KMS-11 (cell line): ENCODE results near the gene TPSG1.
A peak's percentile ranks its signal among the peaks of the same experiment; 100 is the strongest.
"Not testable (repeated sequence)": the region's sequence is repeated elsewhere in the genome, so short reads cannot be mapped to it uniquely, and the experiment has no call there.

Experiments
- H2AFZ ChIP-seq: fragments of 200-600 bp; sonication (generic); 2 replicates; pipeline ENCODE4 v1.6.1; 2016; ENCODE audit warnings: antibody characterized with exemption, mixed run types, low read depth
- H3K27ac ChIP-seq: fragments of 200-600 bp; sonication (generic); 2 replicates; pipeline ENCODE4 v1.6.1; 2016; ENCODE audit warnings: mild to moderate bottlenecking, mixed run types
- H3K27me3 ChIP-seq: fragments of 200-600 bp; sonication (generic); 2 replicates; pipeline ENCODE4 v1.6.1; 2017; ENCODE audit warnings: mild to moderate bottlenecking, low read depth, mixed run types, moderate library complexity; ENCODE audit not compliant: insufficient read depth
- H3K36me3 ChIP-seq: fragments of 200-600 bp; sonication (generic); 2 replicates; pipeline ENCODE4 v1.6.1; 2017; ENCODE audit warnings: mild to moderate bottlenecking, mixed run types; ENCODE audit not compliant: insufficient read depth
- H3K4me1 ChIP-seq: fragments of 200-600 bp; sonication (generic); 2 replicates; pipeline ENCODE4 v1.6.1; 2016; ENCODE audit warnings: mild to moderate bottlenecking, low read depth, mixed run types; ENCODE audit not compliant: poor library complexity, severe bottlenecking
- H3K4me2 ChIP-seq: fragments of 200-600 bp; sonication (generic); 2 replicates; pipeline ENCODE4 v1.7.0; 2016; ENCODE audit warnings: mild to moderate bottlenecking, mixed run types
- H3K4me3 ChIP-seq: fragments of 200-600 bp; sonication (generic); IDR thresholded peaks from 2 replicates; pipeline ENCODE4 v1.6.1; 2017; ENCODE audit warnings: low read depth, low read length, mixed read lengths; ENCODE audit not compliant: insufficient read depth
- H3K79me2 ChIP-seq: fragments of 200-600 bp; sonication (generic); 2 replicates; pipeline ENCODE4 v1.6.1; 2016; ENCODE audit warnings: low read depth, mixed run types; ENCODE audit not compliant: insufficient read depth
- H3K9ac ChIP-seq: fragments of 200-600 bp; sonication (generic); 2 replicates; pipeline ENCODE4 v1.6.1; 2016; ENCODE audit warnings: mild to moderate bottlenecking, mixed run types
- H4K20me1 ChIP-seq: fragments of 200-600 bp; sonication (generic); 2 replicates; pipeline ENCODE4 v1.6.1; 2016; ENCODE audit warnings: mild to moderate bottlenecking, mixed run types; ENCODE audit not compliant: insufficient read depth
- TF ChIP-seq, protein P1 (sequence below): fragments of 200-600 bp; sonication (generic); conservative IDR thresholded peaks from 2 replicates; pipeline ENCODE4 v1.6.1; 2017; ENCODE audit warnings: low read depth, mild to moderate bottlenecking, antibody characterized with exemption, low read length, moderate library complexity, mixed read lengths

TPSG1 gene

DNA sequence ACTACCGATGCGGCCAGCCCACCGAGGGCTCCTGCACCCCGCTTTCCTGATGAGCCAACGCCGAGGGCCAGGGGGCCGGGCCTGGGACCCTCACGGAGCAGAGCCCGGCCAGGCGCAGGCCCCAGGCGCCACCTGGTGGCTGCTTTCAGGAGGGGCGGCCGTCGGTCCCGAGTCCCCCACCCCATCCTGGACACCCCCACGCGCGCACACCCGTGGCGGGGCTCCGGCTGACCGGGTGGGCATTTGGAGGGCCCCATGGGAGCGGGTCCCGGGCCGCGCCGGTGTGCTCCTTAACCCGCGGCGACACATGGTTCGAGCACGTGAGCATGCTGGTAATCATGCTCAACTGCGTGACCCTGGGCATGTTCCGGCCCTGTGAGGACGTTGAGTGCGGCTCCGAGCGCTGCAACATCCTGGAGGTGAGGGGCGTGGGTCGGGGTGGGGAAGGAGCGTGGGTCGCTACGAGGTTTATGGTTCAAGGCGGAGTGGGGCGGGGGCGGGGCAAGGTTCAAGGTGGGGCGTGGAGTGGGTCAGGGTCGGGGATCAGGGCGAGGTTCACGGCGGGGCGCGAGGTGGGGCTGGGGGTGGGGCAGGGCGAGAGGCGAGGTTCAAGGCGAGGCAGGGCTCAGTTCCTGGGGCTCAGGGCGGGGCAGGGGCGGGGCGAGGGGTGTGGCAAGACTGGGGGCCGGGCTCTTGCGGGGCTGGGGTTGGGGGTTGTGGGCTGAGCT, 30.2 kb downstream of the TPSG1 start:
- H3K4me3 ChIP-seq, result no peak overlapping the region
- no peak overlapping the region for H3K27ac ChIP-seq
- TF ChIP-seq, protein P1, sequence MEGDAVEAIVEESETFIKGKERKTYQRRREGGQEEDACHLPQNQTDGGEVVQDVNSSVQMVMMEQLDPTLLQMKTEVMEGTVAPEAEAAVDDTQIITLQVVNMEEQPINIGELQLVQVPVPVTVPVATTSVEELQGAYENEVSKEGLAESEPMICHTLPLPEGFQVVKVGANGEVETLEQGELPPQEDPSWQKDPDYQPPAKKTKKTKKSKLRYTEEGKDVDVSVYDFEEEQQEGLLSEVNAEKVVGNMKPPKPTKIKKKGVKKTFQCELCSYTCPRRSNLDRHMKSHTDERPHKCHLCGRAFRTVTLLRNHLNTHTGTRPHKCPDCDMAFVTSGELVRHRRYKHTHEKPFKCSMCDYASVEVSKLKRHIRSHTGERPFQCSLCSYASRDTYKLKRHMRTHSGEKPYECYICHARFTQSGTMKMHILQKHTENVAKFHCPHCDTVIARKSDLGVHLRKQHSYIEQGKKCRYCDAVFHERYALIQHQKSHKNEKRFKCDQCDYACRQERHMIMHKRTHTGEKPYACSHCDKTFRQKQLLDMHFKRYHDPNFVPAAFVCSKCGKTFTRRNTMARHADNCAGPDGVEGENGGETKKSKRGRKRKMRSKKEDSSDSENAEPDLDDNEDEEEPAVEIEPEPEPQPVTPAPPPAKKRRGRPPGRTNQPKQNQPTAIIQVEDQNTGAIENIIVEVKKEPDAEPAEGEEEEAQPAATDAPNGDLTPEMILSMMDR, result peak; percentile 62
- H3K27me3 ChIP-seq, result peaks cover 75% of the 10 kb centered on the region
- no peaks in the 10 kb centered on the region for H3K79me2 ChIP-seq
- no peak overlapping the region for H3K4me2 ChIP-seq
- no peak overlapping the region for H2AFZ ChIP-seq
- no peaks in the 10 kb centered on the region for H3K4me1 ChIP-seq
- H4K20me1 ChIP-seq, result no peaks in the 10 kb centered on the region
- no peaks in the 10 kb centered on the region for H3K36me3 ChIP-seq
- no peak overlapping the region for H3K9ac ChIP-seq

DNA sequence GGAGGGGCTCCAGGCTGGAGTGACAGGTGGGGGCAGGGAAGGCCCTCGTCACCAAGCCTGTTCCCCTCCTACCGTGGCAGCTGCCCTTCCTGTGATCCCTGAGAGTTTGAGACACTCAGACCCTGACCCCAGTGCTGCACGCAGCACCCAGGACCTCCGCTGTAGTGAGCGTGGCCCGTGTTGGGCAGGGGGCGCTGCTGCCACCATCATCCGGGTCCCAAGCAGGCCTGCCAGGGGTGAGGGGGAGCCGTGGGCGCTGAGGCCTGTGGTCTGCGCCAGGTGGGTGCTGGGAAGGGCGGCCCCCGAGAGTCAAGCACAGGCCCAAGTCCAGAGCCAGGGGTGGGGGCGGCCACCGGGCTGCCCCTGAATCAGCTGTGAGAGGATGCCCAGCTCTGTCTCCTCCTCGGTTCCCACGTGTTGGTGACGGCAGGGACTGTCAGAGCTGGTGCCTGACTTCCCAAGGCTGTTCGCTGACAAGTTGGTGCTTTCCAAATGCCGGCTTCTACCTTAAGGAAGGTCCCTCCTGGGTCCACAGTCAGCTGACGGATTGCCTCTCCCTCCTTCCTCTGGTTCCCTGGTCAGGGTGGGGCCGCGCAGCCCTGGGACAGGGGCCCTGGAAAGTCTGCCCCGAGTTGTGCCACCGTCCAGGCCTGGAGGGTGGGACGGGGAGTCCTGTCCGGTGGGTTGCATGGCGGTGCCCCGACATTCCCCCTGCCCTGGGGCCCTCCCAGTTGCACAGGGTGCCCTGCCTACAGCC, 31.1 kb downstream of the TPSG1 start:
- no peaks in the 10 kb centered on the region for H3K4me1 ChIP-seq
- no peaks in the 10 kb centered on the region for H4K20me1 ChIP-seq
- H3K79me2 ChIP-seq, result no peaks in the 10 kb centered on the region
- no peaks in the 10 kb centered on the region for H3K36me3 ChIP-seq
- H3K27ac ChIP-seq, result no peak overlapping the region
- peaks cover 81% of the 10 kb centered on the region for H3K27me3 ChIP-seq
- TF ChIP-seq, protein P1, result no peak
- no peak overlapping the region for H3K4me3 ChIP-seq
- no peak overlapping the region for H2AFZ ChIP-seq
- H3K9ac ChIP-seq, result no peak overlapping the region
- no peak overlapping the region for H3K4me2 ChIP-seq

DNA sequence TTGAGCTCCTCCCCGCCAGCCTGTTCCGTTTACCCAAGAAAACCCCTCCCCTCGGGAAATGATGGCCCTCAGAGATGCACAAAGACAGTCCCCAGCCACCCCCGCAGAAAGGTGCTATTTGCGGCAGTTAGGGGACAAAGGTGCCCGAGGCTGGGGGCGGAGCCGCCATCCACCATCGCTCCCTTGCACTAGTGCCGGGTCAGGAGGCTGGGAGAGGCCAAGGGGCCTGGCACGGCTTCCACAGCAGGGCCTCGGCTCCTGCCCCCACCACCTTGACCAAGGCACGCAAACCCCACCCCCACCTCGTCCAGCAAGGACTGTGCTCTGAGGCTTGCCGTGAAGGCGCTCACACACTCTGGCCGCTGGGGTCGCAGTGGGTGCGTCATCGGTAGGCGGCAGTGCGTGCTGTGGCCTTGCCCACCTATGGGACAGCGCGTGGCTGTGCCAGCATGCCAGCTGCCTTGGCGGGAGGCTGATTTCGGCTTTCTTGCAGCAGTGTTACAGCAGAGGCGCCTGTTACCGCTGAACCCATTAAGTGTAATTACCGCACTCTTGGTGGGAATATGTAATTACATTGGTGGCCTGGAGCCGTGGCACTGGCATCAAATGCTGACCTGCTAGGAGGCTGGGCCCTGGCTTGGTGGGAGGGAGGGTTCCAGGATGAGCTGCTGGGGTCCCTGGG, 31.8 kb downstream of the TPSG1 start:
- Histone ChIP-seq H3K9ac (no peak overlapping the region), H3K27me3 (peaks cover 85% of the 10 kb centered on the region), H3K36me3 (no peaks in the 10 kb centered on the region), H4K20me1 (no peaks in the 10 kb centered on the region), H3K4me1 (no peaks in the 10 kb centered on the region), H3K4me2 (no peak overlapping the region), H3K79me2 (no peaks in the 10 kb centered on the region), H3K27ac (no peak overlapping the region), H3K4me3 (no peak overlapping the region), H2AFZ (no peak overlapping the region)
- TF ChIP-seq, protein P1, result no peak

DNA sequence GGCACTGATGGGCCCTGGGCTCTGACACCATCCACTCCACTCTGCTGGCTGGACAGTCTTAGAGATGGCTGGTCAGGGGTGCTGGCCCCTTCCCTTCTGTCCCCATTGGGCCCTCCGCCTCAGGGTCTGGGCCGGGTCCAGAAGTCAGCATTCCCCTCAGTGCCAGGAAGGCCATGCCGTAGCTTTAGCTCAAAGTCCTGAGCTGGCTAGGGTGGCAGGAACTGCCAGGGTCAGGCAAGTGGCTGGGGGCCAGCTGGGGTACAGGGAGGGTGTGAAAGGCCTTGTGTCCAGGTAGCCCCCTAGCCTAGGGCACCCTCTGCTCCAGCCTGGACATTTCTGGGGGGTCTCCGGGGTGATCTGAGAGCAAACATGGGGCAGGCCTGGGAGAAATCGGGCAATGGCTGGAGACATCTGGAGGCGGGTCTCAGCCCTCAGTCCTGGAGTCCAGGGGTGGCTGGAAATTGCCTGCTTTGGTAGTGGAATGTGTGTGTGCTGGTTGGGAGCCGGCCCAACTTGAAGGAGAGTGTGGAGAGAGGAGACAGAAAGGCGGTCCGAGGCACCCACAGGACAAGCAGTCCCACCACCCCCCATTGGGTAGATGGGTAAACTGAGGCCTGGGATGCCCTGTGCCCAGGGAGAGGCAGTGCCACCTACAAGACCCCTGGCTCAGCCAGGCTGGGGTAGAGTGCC, 32.5 kb downstream of the TPSG1 start:
- peaks cover 86% of the 10 kb centered on the region for H3K27me3 ChIP-seq
- H3K9ac ChIP-seq, result no peak overlapping the region
- no peaks in the 10 kb centered on the region for H3K4me1 ChIP-seq
- H3K36me3 ChIP-seq, result no peaks in the 10 kb centered on the region
- no peak overlapping the region for H3K4me3 ChIP-seq
- H3K27ac ChIP-seq, result no peak overlapping the region
- no peak overlapping the region for H2AFZ ChIP-seq
- no peak overlapping the region for H3K4me2 ChIP-seq
- H4K20me1 ChIP-seq, result no peaks in the 10 kb centered on the region
- TF ChIP-seq, protein P1, result no peak
- H3K79me2 ChIP-seq, result no peaks in the 10 kb centered on the region

DNA sequence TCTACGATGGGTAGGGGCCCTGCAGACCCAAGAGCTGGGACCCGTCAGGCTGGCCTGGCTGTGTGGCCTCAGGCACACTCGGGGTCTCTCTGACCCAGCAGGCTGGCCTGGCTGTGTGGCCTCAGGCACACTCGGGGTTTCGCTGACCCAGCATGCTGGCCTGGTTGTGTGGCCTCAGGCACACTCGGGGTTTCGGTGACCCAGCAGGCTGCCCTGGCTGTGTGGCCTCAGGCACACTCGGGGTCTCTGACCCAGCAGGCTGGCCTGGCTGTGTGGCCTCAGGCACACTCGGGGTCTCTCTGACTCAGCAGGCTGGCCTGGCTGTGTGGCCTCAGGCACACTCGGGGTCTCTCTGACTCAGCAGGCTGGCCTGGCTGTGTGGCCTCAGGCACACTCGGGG, 34.3 kb downstream of the TPSG1 start:
- not testable (repeated sequence) for H3K79me2 ChIP-seq, H3K4me3 ChIP-seq, H3K4me1 ChIP-seq, H3K27ac ChIP-seq, H3K9ac ChIP-seq, H4K20me1 ChIP-seq, H3K4me2 ChIP-seq, H2AFZ ChIP-seq, H3K36me3 ChIP-seq
- H3K27me3 ChIP-seq, result peaks cover 74% of the 10 kb centered on the region
